Measurements from ENCODE around the gene MEF2C. TPM values are rescaled to one million over a fixed set of nuclear protein-coding genes. Genes with fewer than 3 reads are reported as not detected.
A peak's percentile ranks its signal among the peaks of the same experiment; 100 is the strongest.

The MEF2C gene
- polyA plus RNA-seq, 1 donor (not counting 4 experiments of a cell fraction or from before 2014, with no cell fraction given), result 0.10 TPM

DNA sequence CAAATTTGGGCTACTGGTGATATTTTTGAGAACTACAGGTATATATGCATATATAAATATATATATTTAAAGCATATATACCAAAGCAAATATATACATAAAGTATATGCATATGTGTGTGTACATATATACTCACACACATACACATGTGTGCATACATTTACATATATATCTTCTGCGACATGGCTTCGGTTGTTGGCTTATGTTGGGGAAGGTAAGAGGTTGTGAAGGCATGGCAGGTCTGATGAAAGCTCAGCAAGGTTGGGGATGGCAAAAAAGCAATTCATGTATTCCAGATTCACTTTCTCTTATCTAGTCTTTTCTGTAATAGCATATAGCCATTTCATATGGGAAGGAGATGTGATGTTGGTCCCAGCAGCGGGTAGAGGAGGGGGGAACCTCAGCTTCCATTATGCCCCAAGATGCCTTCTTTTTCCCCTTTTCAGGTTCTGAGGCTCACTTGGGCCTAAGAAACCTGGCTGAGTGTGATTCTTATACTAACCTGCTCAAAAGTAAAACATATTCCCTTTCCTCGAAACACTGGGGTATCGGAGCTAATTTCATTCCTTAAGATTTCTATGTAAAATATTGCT, 201.7 kb downstream of the MEF2C start:
- dilution Hi-C loops (cut with MboI; ENCODE audit: extremely low pct_ligation_motif_present, low sequenced_read_pairs), result no loop called here
- Histone ChIP-seq H3K36me3 (ENCODE audit: control insufficient read depth in 2 of 2, extremely low read depth in 1 of 2, insufficient read depth in 2 of 2, low read length in 2 of 2) (no peaks in the 10 kb centered on the region), H3K27ac (ENCODE audit: control insufficient read depth, insufficient read depth, low read length) (no peak overlapping the region), H3K4me1 (ENCODE audit: control insufficient read depth, extremely low read depth, insufficient read depth, low read length) (no peaks in the 10 kb centered on the region), H3K4me2 (ENCODE audit: control insufficient read depth, extremely low read depth, insufficient read depth, low read depth, low read length) (no peak overlapping the region), H3K27me3 (ENCODE audit: control insufficient read depth, extremely low read depth, insufficient read depth, low read length) (peaks cover 95% of the 10 kb centered on the region), H4K20me1 (ENCODE audit: control insufficient read depth, extremely low read depth, insufficient read depth, low read length) (no peaks in the 10 kb centered on the region), H3K9ac (ENCODE audit: control insufficient read depth, extremely low read depth, insufficient read depth, low read length) (no peak overlapping the region), H3K9me3 (ENCODE audit: control insufficient read depth, low read depth, low read length) (peaks cover 5% of the 10 kb centered on the region), H2AFZ (ENCODE audit: control insufficient read depth, low read length) (no peak overlapping the region), H3K79me2 (ENCODE audit: control insufficient read depth, insufficient read depth, low read length) (no peaks in the 10 kb centered on the region), H3K4me3 (ENCODE audit: control insufficient read depth in 2 of 3, extremely low read depth in 1 of 3, insufficient read depth in 2 of 3, low read depth in 1 of 3, low read length in 3 of 3) (no peak overlapping the region), H3K9me1 (ENCODE audit: control insufficient read depth, extremely low read depth, insufficient read depth, low read length) (no peaks in the 10 kb centered on the region)
- DNase-seq (ENCODE audit: low read depth, low spot score) (no peak), FAIRE-seq (no peak)
- no peak for TF ChIP-seq CTCF (optimal IDR thresholded peaks at IDR 0.05 in 1 of 3, IDR thresholded peaks at IDR 0.05 in 1 of 3, conservative IDR thresholded peaks at IDR 0.05 in 1 of 3; ENCODE audit: extremely low read depth in 1 of 3, insufficient read depth in 2 of 3, low read length in 3 of 3)
- no peak for TF ChIP-seq EZH2 (IDR thresholded peaks at IDR 0.05; ENCODE audit: low read length)

DNA sequence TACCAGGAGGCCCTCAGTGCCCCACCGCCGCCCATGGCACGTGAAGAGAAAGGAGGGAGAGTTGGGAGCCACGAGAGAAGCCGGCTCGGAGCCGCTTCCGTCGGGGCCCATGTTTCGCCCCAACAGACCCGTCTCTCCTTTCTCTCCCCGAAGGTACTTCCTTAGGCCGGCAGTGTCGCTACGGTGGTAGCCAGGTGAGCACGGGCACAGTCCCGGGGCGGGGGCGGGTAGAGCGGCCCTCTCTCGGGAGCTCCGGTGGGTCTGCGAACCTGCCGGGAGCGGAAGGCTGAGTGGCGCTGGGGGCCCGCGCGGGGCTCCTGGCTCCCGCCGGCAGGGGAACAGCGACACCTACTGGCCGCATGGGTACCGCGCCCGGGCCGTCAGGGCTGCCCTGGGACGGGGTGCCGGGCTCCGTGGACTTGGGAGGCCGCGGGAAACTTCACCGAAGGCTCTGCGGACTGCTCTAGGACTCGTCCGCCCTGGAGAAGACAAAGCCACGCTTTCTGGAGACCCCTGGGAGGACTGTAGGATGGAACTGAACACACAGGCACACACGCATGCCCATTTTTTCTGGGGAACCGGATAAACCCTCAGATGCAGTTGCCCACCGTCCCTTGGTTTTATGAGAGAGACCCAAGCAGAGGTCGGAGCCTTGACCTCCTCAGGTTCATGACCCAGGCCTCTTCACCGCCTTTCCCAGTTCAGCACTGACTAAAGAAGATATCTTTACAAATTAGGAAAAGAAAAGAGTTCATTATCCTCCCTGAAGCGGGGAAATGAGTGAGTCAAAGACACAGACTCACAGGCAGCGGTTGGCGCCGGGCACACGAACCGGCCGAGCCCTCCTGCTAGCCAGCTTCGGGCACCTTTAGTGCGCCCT, 202.5 kb downstream of the MEF2C start:
- H3K9ac ChIP-seq (ENCODE audit: control insufficient read depth, extremely low read depth, insufficient read depth, low read length), result no peak overlapping the region
- H3K27ac ChIP-seq (ENCODE audit: control insufficient read depth, insufficient read depth, low read length), result no peak overlapping the region
- no peaks in the 10 kb centered on the region for H3K9me1 ChIP-seq (ENCODE audit: control insufficient read depth, extremely low read depth, insufficient read depth, low read length)
- peaks cover 5% of the 10 kb centered on the region for H3K9me3 ChIP-seq (ENCODE audit: control insufficient read depth, low read depth, low read length)
- peaks cover 93% of the 10 kb centered on the region for H3K27me3 ChIP-seq (ENCODE audit: control insufficient read depth, extremely low read depth, insufficient read depth, low read length)
- no peaks in the 10 kb centered on the region for H3K79me2 ChIP-seq (ENCODE audit: control insufficient read depth, insufficient read depth, low read length)
- H4K20me1 ChIP-seq (ENCODE audit: control insufficient read depth, extremely low read depth, insufficient read depth, low read length), result no peaks in the 10 kb centered on the region
- no peaks in the 10 kb centered on the region for H3K36me3 ChIP-seq (ENCODE audit: control insufficient read depth in 2 of 2, extremely low read depth in 1 of 2, insufficient read depth in 2 of 2, low read length in 2 of 2)
- dilution Hi-C loops (cut with MboI; ENCODE audit: extremely low pct_ligation_motif_present, low sequenced_read_pairs), result no loop called here
- H3K4me2 ChIP-seq (ENCODE audit: control insufficient read depth, extremely low read depth, insufficient read depth, low read depth, low read length), result peak overlapping the region; percentile 48
- FAIRE-seq, result no peak
- peaks cover 1% of the 10 kb centered on the region for H3K4me1 ChIP-seq (ENCODE audit: control insufficient read depth, extremely low read depth, insufficient read depth, low read length)
- H2AFZ ChIP-seq (ENCODE audit: control insufficient read depth, low read length), result no peak overlapping the region
- no peak for DNase-seq (ENCODE audit: low read depth, low spot score)
- TF ChIP-seq CTCF (optimal IDR thresholded peaks at IDR 0.05 in 1 of 3, IDR thresholded peaks at IDR 0.05 in 1 of 3, conservative IDR thresholded peaks at IDR 0.05 in 1 of 3; ENCODE audit: extremely low read depth in 1 of 3, insufficient read depth in 2 of 3, low read length in 3 of 3) (peak; percentile 58 to 95 (median 81)), EZH2 (IDR thresholded peaks at IDR 0.05; ENCODE audit: low read length) (peak; percentile 80)
- H3K4me3 ChIP-seq (ENCODE audit: control insufficient read depth in 2 of 3, extremely low read depth in 1 of 3, insufficient read depth in 2 of 3, low read depth in 1 of 3, low read length in 3 of 3), result peak overlapping the region; percentile 5 to 32 (median 27)

Measured in keratinocyte (primary cell).